ENCODE data around the gene INPP4B. TPM values are rescaled to one million over a fixed set of nuclear protein-coding genes. Genes with fewer than 3 reads are reported as not detected.

INPP4B gene
- total RNA-seq, 1 experiment from 2014 or later: 0.07 TPM

DNA sequence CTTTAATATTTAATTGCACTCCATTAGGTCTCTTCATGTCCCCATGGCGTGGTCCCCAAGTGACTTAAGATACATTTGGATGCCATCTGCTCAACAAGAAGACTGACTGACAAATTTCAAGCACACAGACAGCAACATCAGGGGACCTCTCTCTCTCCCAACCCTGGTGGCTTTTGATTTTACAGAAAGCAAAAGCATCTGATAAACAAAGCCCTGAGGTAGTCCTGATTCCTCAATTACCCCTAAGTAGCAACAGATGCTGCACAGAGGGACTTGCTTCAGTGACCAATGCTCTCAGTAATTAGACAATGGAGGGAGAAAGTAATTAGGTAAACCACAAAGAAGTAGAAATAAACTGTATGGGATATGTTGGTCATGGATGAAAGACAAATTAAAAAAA lies 426.4 kb downstream of the INPP4B start:
- H3K9me3 Mint-ChIP-seq: no peaks in the 10 kb centered on the region
- WGBS (ENCODE audit: extremely low coverage, insufficient read length, low lambda C conversion rate): no CpG with 5 or more reads among the region's 1 CpG
- Histone ChIP-seq H4K5ac (ENCODE audit: insufficient read length, low read depth, low read length) (no peak overlapping the region), H3K18ac (ENCODE audit: insufficient read length, low read depth, low read length) (no peak overlapping the region), H3K56ac (ENCODE audit: insufficient read length, low read depth, low read length) (no peak overlapping the region), H2BK12ac (ENCODE audit: insufficient read length, low read depth, low read length) (no peak overlapping the region), H3K9ac (ENCODE audit: extremely low read depth, insufficient read length, low read length) (no peak overlapping the region), H3K9me3 (ENCODE audit: control insufficient read depth, low read depth, low read length) (no peaks in the 10 kb centered on the region), H4K8ac (replicated peaks; ENCODE audit: insufficient read length, low read depth, low read length) (no peak overlapping the region), H3K4me2 (ENCODE audit: insufficient read depth, insufficient read length, low read length) (no peak overlapping the region), H4K91ac (ENCODE audit: insufficient read length, low read depth, low read length) (no peak overlapping the region), H2AFZ (ENCODE audit: low read length) (no peak overlapping the region), H3K79me1 (ENCODE audit: insufficient read depth, low read depth, low read length, poor library complexity, severe bottlenecking) (no peaks in the 10 kb centered on the region), H2BK15ac (ENCODE audit: low read depth, low read length) (no peak overlapping the region), H3K23me2 (ENCODE audit: insufficient read length, low read depth, low read length, poor library complexity, severe bottlenecking) (no peaks in the 10 kb centered on the region), H3K27me3 (ENCODE audit: insufficient read depth, low read length) (no peaks in the 10 kb centered on the region), H4K20me1 (ENCODE audit: control insufficient read depth, insufficient read depth, insufficient read length) (no peaks in the 10 kb centered on the region), H2BK20ac (ENCODE audit: low read depth, low read length, poor library complexity, severe bottlenecking) (no peak overlapping the region), H3K27ac (ENCODE audit: insufficient read length, low read depth, low read length) (no peak overlapping the region), H2AK5ac (ENCODE audit: insufficient read length, low read length) (no peak overlapping the region), H3T11ph (ENCODE audit: low read length) (no peak overlapping the region), H3K4ac (ENCODE audit: low read depth, low read length) (no peak overlapping the region), H3K14ac (ENCODE audit: insufficient read depth, low read length) (no peak overlapping the region), H3K4me1 (ENCODE audit: insufficient read depth, low read length) (no peaks in the 10 kb centered on the region; the same call in 1 of the 2 replicates), H3K79me2 (ENCODE audit: insufficient read depth, low read length) (no peaks in the 10 kb centered on the region), H2BK120ac (ENCODE audit: low read depth, low read length, poor library complexity, severe bottlenecking) (no peak overlapping the region), H3K23ac (ENCODE audit: insufficient read length, low read depth, low read length) (no peak overlapping the region), H2BK5ac (ENCODE audit: insufficient read length, low read length) (no peak overlapping the region)
- no peak overlapping the region for H3K4me3 Mint-ChIP-seq
- H3K4me1 Mint-ChIP-seq: peaks cover 4% of the 10 kb centered on the region in 2 experiments; a peak in 3 of 4 replicates
- H3K27me3 Mint-ChIP-seq (ENCODE audit: low read depth): no peaks in the 10 kb centered on the region
- H3K36me3 Mint-ChIP-seq (ENCODE audit: insufficient read depth in 1 of 3, low read depth in 3 of 3): no peaks in the 10 kb centered on the region; a peak in 1 of 7 replicates
- DNase-seq: no peak
- no peak overlapping the region for H3K27ac Mint-ChIP-seq
- TF ChIP-seq, protein P1, sequence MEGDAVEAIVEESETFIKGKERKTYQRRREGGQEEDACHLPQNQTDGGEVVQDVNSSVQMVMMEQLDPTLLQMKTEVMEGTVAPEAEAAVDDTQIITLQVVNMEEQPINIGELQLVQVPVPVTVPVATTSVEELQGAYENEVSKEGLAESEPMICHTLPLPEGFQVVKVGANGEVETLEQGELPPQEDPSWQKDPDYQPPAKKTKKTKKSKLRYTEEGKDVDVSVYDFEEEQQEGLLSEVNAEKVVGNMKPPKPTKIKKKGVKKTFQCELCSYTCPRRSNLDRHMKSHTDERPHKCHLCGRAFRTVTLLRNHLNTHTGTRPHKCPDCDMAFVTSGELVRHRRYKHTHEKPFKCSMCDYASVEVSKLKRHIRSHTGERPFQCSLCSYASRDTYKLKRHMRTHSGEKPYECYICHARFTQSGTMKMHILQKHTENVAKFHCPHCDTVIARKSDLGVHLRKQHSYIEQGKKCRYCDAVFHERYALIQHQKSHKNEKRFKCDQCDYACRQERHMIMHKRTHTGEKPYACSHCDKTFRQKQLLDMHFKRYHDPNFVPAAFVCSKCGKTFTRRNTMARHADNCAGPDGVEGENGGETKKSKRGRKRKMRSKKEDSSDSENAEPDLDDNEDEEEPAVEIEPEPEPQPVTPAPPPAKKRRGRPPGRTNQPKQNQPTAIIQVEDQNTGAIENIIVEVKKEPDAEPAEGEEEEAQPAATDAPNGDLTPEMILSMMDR (conservative IDR thresholded peaks at IDR 0.05): no peak

Data from H9 (cell line).